ENCODE results near the gene SH3TC1.

Gene SH3TC1

GRCh38 chr4:8285976-8286718 lies 87.1 kb downstream of the SH3TC1 start:
- TF ChIP-seq POLR2AphosphoS5 (IDR thresholded peaks at IDR 0.05; ENCODE audit: low read depth) (no peak), REST (IDR thresholded peaks at IDR 0.05; ENCODE audit: insufficient replicate concordance, low read depth) (no peak), SPI1 (IDR thresholded peaks at IDR 0.05; ENCODE audit: borderline replicate concordance, low read depth) (no peak), GABPA (IDR thresholded peaks at IDR 0.05; ENCODE audit: low read depth) (no peak), CTCF (IDR thresholded peaks at IDR 0.05; ENCODE audit: insufficient read depth, low read length) (no peak)
- Histone ChIP-seq H3K27ac (replicated peaks) (no peak overlapping the region), H3K27me3 (ENCODE audit: insufficient read depth, poor library complexity, severe bottlenecking) (no peaks in the 10 kb centered on the region), H3K4me3 (replicated peaks; ENCODE audit: insufficient read depth, low read length) (no peak overlapping the region)
- no peak for DNase-seq (ENCODE audit: low read depth in 1 of 2, low spot score in 1 of 2)

- no peak for DNase-seq (ENCODE audit: low read depth in 1 of 2, low spot score in 1 of 2)
- TF ChIP-seq POLR2AphosphoS5 (IDR thresholded peaks at IDR 0.05; ENCODE audit: low read depth) (no peak), REST (IDR thresholded peaks at IDR 0.05; ENCODE audit: insufficient replicate concordance, low read depth) (no peak), GABPA (IDR thresholded peaks at IDR 0.05; ENCODE audit: low read depth) (no peak), CTCF (IDR thresholded peaks at IDR 0.05; ENCODE audit: insufficient read depth, low read length) (no peak), SPI1 (IDR thresholded peaks at IDR 0.05; ENCODE audit: borderline replicate concordance, low read depth) (no peak)
- Histone ChIP-seq H3K27me3 (ENCODE audit: insufficient read depth, poor library complexity, severe bottlenecking) (no peaks in the 10 kb centered on the region), H3K4me3 (replicated peaks; ENCODE audit: insufficient read depth, low read length) (no peak overlapping the region), H3K27ac (replicated peaks) (peak overlapping the region; percentile 81)
Observed at GRCh38 chr4:8286719-8287342, 87.7 kb downstream of the SH3TC1 start.

- Histone ChIP-seq H3K4me3 (replicated peaks; ENCODE audit: insufficient read depth, low read length) (no peak overlapping the region), H3K27me3 (ENCODE audit: insufficient read depth, poor library complexity, severe bottlenecking) (no peaks in the 10 kb centered on the region), H3K27ac (replicated peaks) (peak overlapping the region; percentile 81)
- peak in 1 of 2 experiments; percentile 69 for DNase-seq (ENCODE audit: low read depth in 1 of 2, low spot score in 1 of 2)
- no peak for TF ChIP-seq REST (IDR thresholded peaks at IDR 0.05; ENCODE audit: insufficient replicate concordance, low read depth)
- TF ChIP-seq SPI1 (IDR thresholded peaks at IDR 0.05; ENCODE audit: borderline replicate concordance, low read depth) = peak; percentile 38; the same call in 1 of the 2 replicates
Observed at GRCh38 chr4:8287343-8288280, 88.5 kb downstream of the SH3TC1 start.
